PC-9 (cell line): ENCODE data around the gene SRGN. TPM values are rescaled to one million over a fixed set of nuclear protein-coding genes. Genes with fewer than 3 reads are reported as not detected.
A peak's percentile ranks its signal among the peaks of the same experiment; 100 is the strongest.

Source experiments
- BruUV-seq: library from RNA; stranded (reverse); fragments of 400-500 nt; replicated peaks from 2 replicates; lab custom pipeline; 2021; lab: Mats Ljungman, UMichigan
- CTCF ChIA-PET: fragments of 300-600 bp; sonication (Branson Sonifier 250); formaldehyde crosslinking; loops from one replicate; lab custom pipeline; 2022; ENCODE audit warnings: antibody characterized with exemption; lab: Charles Lee
- POLR2A ChIA-PET: fragments of 300-600 bp; sonication (Branson Sonifier 250); formaldehyde crosslinking; loops from one replicate; lab custom pipeline; 2022; ENCODE audit warnings: antibody characterized with exemption; ENCODE audit not compliant: unreplicated experiment; lab: Charles Lee
- DNase-seq, 2 experiments: peaks; one replicate each; pipeline versions ENCODE4 v3.0.0 to v3.0.0-alpha.2; 2015 to 2022; ENCODE audit warnings: mixed read lengths in 1 of 2
- H2AFZ ChIP-seq: fragments of 200-600 bp; sonication (generic); 2 replicates; pipeline ENCODE4 v1.8.1; 2017; ENCODE audit warnings: antibody characterized with exemption
- H3F3A ChIP-seq: fragments of 200-600 bp; sonication (generic); 2 replicates; pipeline ENCODE4 v1.8.1; 2017; ENCODE audit warnings: antibody characterized with exemption, mild to moderate bottlenecking, low read depth; ENCODE audit not compliant: insufficient read depth
- H3K27ac ChIP-seq: fragments of 200-600 bp; sonication (generic); 2 replicates; pipeline ENCODE4 v1.6.1; 2016; ENCODE audit warnings: mixed run types
- H3K27me3 ChIP-seq: fragments of 200-600 bp; sonication (generic); 2 replicates; pipeline ENCODE4 v1.6.1; 2016; ENCODE audit warnings: low read depth, mixed run types; ENCODE audit not compliant: insufficient read depth
- H3K36me3 ChIP-seq: fragments of 200-600 bp; sonication (generic); 2 replicates; pipeline ENCODE4 v1.6.1; 2016; ENCODE audit warnings: low read depth, mixed run types
- H3K4me1 ChIP-seq: fragments of 200-600 bp; sonication (generic); replicated peaks from 2 replicates; pipeline ENCODE4 v1.6.1; 2016; ENCODE audit warnings: mixed run types; ENCODE audit not compliant: insufficient read depth
- H3K4me2 ChIP-seq: fragments of 200-600 bp; sonication (generic); 2 replicates; pipeline ENCODE4 v1.6.1; 2017; ENCODE audit warnings: mixed run types
- H3K4me3 ChIP-seq: fragments of 200-600 bp; sonication (generic); 2 replicates; pipeline ENCODE4 v1.6.1; 2016; ENCODE audit warnings: mixed run types
- H3K79me2 ChIP-seq: fragments of 200-600 bp; sonication (generic); 2 replicates; pipeline ENCODE4 v1.6.1; 2017; ENCODE audit warnings: low read depth, mixed run types
- H3K9me2 ChIP-seq: fragments of 200-600 bp; sonication (generic); 2 replicates; pipeline ENCODE4 v1.8.1; 2017; ENCODE audit warnings: mild to moderate bottlenecking; ENCODE audit not compliant: insufficient read depth
- H3K9me3 ChIP-seq: fragments of 200-600 bp; sonication (generic); 2 replicates; pipeline ENCODE4 v1.8.1; 2016; ENCODE audit warnings: low read depth; ENCODE audit not compliant: insufficient read depth
- H4K20me1 ChIP-seq: fragments of 200-600 bp; sonication (generic); 2 replicates; pipeline ENCODE4 v1.8.1; 2017; ENCODE audit not compliant: insufficient read depth
- EZH2 ChIP-seq: fragments of 200-600 bp; sonication (generic); IDR thresholded peaks from 2 replicates; pipeline ENCODE4 v1.8.0; 2017; ENCODE audit warnings: antibody characterized with exemption, low read depth
- intact Hi-C: fragments of 100-400 bp; cut with micrococcal nuclease; formaldehyde crosslinking; loops from one replicate; pipeline ENCODE4 v1.10.0; 2022; ENCODE audit not compliant: unreplicated experiment
- total RNA-seq: library from RNA; stranded (reverse); gene quantifications from 2 replicates; pipeline ENCODE4 v1.2.3, GENCODE V29; 2021
- TF ChIP-seq, protein P1 (sequence below): fragments of 200-600 bp; sonication (generic); conservative IDR thresholded peaks from 2 replicates; pipeline ENCODE4 v1.6.1; 2017; ENCODE audit warnings: mixed run types, antibody characterized with exemption, mild to moderate bottlenecking, moderate library complexity

Gene SRGN
- total RNA-seq, 1 experiment from 2014 or later = 58.9 TPM

DNA sequence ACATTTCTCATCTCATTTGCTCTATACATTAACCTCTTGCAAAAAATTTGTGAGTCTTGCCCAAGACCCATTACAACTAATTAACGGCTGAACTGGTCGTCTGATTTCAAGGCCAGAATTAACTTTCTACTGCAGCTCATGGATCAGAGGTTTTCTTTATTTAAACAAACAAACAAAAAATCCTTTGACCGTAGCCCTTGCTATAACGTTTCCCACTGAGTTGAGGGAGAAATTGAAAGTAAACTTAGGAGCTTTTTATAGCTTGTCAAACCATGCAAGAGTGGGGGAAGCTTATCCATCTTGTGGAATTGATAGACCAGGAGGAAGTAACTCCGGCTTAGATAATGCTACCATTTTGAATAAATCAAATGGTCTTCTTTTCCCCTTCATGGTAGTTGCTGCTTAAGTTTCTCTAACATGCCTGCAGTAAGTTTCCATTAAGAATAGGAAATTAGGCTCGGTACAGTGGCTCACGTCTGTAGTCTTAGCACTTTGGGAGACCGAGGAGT lies 3.3 kb downstream of the SRGN start:
- Histone ChIP-seq H3F3A (no peaks in the 10 kb centered on the region; the same call in 1 of the 2 replicates), H3K9me2 (no peaks in the 10 kb centered on the region), H3K4me3 (no peak overlapping the region), H3K4me2 (no peak overlapping the region), H4K20me1 (no peaks in the 10 kb centered on the region), H3K27me3 (no peaks in the 10 kb centered on the region), H3K36me3 (no peaks in the 10 kb centered on the region), H3K27ac (no peak overlapping the region), H2AFZ (no peak overlapping the region), H3K4me1 (peaks cover 7% of the 10 kb centered on the region; the same call in 1 of the 2 replicates), H3K79me2 (peaks cover 9% of the 10 kb centered on the region; the same call in 1 of the 2 replicates), H3K9me3 (no peaks in the 10 kb centered on the region)
- intact Hi-C loops = loop anchor here (5.0 kb wide), 2 partner anchors 321 to 546 kb away; no protein-coding TSS in a partner anchor
- no peak for DNase-seq
- ChIA-PET CTCF (interaction anchor here (0.6 kb wide), 1 partner anchor 49 kb away, joined by 5 read pairs; no protein-coding TSS in a partner anchor), POLR2A (no interaction called here)
- TF ChIP-seq, protein P1, sequence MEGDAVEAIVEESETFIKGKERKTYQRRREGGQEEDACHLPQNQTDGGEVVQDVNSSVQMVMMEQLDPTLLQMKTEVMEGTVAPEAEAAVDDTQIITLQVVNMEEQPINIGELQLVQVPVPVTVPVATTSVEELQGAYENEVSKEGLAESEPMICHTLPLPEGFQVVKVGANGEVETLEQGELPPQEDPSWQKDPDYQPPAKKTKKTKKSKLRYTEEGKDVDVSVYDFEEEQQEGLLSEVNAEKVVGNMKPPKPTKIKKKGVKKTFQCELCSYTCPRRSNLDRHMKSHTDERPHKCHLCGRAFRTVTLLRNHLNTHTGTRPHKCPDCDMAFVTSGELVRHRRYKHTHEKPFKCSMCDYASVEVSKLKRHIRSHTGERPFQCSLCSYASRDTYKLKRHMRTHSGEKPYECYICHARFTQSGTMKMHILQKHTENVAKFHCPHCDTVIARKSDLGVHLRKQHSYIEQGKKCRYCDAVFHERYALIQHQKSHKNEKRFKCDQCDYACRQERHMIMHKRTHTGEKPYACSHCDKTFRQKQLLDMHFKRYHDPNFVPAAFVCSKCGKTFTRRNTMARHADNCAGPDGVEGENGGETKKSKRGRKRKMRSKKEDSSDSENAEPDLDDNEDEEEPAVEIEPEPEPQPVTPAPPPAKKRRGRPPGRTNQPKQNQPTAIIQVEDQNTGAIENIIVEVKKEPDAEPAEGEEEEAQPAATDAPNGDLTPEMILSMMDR = no peak
- no TSS peak for BruUV-seq

DNA sequence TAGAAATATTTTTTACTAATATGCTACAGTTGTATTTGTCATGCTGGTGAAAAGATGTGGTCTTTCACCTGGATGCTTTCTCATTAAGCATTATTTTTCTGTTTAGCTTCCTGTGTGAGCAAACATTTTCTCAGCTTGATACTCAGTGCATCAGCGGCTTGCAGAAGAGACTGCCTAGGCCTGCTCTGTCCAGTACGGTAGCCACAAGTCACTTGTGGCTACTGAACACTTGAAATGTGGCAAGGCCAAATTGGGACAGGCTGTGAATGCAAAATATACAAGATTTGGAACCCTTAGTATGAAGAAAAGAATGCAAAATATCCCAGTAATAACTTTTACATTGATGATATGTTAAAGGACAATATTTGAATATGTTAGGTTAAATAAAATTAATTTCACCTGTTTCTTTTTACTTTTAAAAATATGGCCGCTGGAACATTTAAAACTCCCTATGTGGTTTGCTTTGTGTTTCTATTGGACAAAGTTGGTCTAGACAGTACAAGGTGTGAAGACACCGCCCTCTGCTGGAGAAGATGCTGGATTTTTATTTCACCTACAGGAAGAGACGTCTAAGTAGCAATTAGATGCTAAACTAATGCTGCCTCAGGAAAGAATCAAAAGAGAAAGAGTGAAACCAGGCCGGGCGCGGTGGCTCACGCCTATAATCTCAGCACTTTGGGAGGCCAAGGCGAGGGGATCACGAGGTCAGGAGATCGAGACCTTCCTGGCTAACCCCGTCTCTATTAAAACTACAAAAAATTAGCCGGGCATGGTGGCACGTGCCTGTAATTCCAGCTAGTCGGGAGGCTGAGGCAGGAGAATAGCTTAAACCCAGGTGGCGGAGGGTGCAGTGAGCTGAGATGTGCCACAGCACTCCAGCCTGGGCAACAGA lies 5.3 kb downstream of the SRGN start:
- peak overlapping the region; percentile 33 for H3K4me2 ChIP-seq
- POLR2A ChIA-PET = interaction anchor here (0.6 kb wide), 1 partner anchor 17 kb away, joined by 3 read pairs; no protein-coding TSS in a partner anchor
- no peaks in the 10 kb centered on the region for H3K27me3 ChIP-seq
- H2AFZ ChIP-seq = peak overlapping the region; percentile 42
- H3K79me2 ChIP-seq = peaks cover 9% of the 10 kb centered on the region; the same call in 1 of the 2 replicates
- peaks cover 7% of the 10 kb centered on the region; the same call in 1 of the 2 replicates for H3K4me1 ChIP-seq
- TF ChIP-seq, protein P1 = peak; percentile 94
- TF ChIP-seq EZH2 = no peak
- H3K4me3 ChIP-seq = no peak overlapping the region
- no peaks in the 10 kb centered on the region; the same call in 1 of the 2 replicates for H3F3A ChIP-seq
- CTCF ChIA-PET = interaction anchor here (0.5 to 3.3 kb wide), 3 partner anchors 20 to 88 kb away, joined by 3 to 19 read pairs (median 6); no protein-coding TSS in a partner anchor
- no peaks in the 10 kb centered on the region for H4K20me1 ChIP-seq
- no peaks in the 10 kb centered on the region for H3K9me3 ChIP-seq
- no peaks in the 10 kb centered on the region for H3K36me3 ChIP-seq
- H3K9me2 ChIP-seq = no peaks in the 10 kb centered on the region
- intact Hi-C loops = loop anchor here (1.0 to 5.0 kb wide), 5 partner anchors 88 to 544 kb away; no protein-coding TSS in a partner anchor
- peak; percentile 73 to 77 for DNase-seq
- H3K27ac ChIP-seq = no peak overlapping the region
- BruUV-seq = no TSS peak

DNA sequence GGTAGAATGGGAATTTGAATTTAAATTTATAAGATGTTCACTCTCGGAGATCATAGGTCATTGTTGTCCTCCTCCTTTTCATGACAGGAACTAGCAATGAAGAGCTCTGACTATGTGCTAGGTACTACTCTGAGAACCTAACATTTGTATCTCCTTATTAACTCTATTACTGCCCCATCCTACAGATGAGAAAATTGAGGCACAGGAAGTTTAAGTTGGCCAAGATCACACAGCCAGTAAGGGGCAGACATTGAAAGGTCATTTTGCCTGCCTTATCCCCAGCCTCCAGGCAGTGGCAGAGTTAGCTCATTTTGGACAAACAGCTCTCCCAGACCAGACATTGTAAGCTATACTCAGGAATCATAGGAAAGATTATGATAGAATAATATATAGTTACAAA lies 6.0 kb downstream of the SRGN start:
- CTCF ChIA-PET = interaction anchor here (0.6 to 3.3 kb wide), 2 partner anchors 21 to 89 kb away, joined by 16 to 19 read pairs; no protein-coding TSS in a partner anchor
- no peak overlapping the region for H3K4me2 ChIP-seq
- H2AFZ ChIP-seq = no peak overlapping the region
- H3K36me3 ChIP-seq = no peaks in the 10 kb centered on the region
- BruUV-seq = no TSS peak
- POLR2A ChIA-PET = interaction anchor here (0.6 kb wide), 1 partner anchor 16 kb away, joined by 3 read pairs; no protein-coding TSS in a partner anchor
- H3K4me1 ChIP-seq = peaks cover 7% of the 10 kb centered on the region; the same call in 1 of the 2 replicates
- H3K9me3 ChIP-seq = no peaks in the 10 kb centered on the region
- DNase-seq = no peak
- no peak for TF ChIP-seq EZH2
- TF ChIP-seq, protein P1 = no peak; the same call in 1 of the 2 replicates
- H3K79me2 ChIP-seq = peaks cover 9% of the 10 kb centered on the region; the same call in 1 of the 2 replicates
- intact Hi-C loops = loop anchor here (1.0 to 5.0 kb wide), 6 partner anchors 89 to 543 kb away; no protein-coding TSS in a partner anchor
- no peaks in the 10 kb centered on the region for H3K9me2 ChIP-seq
- no peaks in the 10 kb centered on the region; the same call in 1 of the 2 replicates for H3F3A ChIP-seq
- H3K27me3 ChIP-seq = no peaks in the 10 kb centered on the region
- no peak overlapping the region for H3K27ac ChIP-seq
- no peak overlapping the region for H3K4me3 ChIP-seq
- no peaks in the 10 kb centered on the region for H4K20me1 ChIP-seq
